GM18519 (cell line): ENCODE results near the gene OR4E2.
"Not testable (repeated sequence)": the region's sequence is repeated elsewhere in the genome, so short reads cannot be mapped to it uniquely, and the experiment has no call there.

Experiments
- ATAC-seq: cut with Tn5 transposase; IDR thresholded peaks from one replicate; pipeline ENCODE4 v1.9.1; 2021; ENCODE audit warnings: mild to moderate bottlenecking, moderate library complexity; ENCODE audit not compliant: unreplicated experiment, low FRiP score

The OR4E2 gene

DNA sequence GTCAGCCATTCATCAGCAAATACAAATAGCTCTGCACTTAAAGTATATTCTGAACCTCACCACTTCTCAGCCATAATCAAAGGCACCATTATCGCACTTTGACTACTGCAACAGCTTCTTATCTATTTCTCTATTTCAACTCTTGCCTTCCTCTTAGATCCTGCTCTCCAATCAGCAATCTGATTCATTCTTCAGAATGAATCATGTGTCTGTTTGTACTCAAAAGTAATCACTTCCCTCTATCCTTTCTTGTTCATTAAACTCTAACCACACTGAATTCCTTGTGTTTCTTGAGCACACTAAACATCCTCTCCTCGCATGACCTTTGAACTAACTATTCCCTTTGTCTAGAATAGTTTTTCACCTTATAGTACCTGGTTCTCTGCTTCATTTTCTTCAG lies 32.8 kb downstream of the OR4E2 start:
- ATAC-seq, result no peak

DNA sequence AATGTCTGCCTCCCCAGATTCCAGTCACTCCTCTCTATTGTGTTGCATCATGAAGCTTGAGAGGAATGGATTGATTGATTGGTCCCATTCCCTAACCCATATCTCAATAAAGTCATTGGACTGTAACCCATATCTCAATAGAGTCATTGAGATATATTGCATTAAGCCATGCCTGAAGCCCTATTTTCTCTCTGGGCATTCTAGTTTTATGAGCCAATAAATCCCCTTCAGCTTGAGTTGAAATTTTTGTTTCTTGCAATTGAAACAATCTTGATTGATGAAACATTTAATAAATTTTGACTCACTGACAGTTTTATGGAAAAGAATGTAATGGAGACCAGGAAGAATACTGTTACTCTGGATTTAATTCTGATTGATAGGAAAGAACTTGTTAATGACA lies 40.8 kb downstream of the OR4E2 start:
- ATAC-seq, result no peak

DNA sequence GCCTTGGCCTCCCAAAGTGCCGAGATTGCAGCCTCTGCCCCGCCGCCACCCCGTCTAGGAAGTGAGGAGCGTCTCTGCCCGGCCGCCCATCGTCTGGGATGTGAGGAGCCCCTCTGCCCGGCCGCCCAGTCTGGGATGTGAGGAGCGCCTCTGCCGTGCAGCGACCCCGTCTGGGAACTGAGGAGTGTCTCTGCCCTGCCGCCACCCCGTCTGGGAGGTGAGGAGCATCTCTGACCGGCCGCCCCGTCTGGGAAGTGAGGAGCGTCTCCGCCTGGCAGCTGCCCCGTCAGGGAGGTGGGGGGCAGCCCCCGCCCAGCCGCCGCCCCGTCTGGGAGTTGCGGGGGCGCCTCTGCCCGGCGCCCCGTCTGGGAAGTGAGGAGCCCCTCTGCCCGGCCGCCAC lies 44.0 kb downstream of the OR4E2 start:
- ATAC-seq, result not testable (repeated sequence)

DNA sequence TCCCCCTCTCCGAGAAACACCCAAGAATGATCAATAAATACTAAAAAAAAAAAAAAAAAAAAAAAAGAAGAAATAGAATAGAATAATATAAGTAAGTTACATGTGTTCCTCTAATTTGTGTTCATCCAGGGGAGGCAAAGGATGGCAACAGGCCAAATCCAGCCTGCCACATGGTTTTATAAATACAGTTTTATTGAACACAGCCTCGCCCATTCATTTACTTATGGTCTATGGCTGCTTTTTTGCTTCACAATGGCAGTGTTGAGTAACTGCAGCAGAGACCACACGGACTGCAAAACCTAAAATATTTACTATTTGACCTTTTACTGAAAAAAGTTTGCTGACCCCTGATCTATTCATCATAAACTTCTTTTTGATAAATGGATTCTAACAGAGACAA lies 44.9 kb downstream of the OR4E2 start:
- ATAC-seq, result not testable (repeated sequence)

DNA sequence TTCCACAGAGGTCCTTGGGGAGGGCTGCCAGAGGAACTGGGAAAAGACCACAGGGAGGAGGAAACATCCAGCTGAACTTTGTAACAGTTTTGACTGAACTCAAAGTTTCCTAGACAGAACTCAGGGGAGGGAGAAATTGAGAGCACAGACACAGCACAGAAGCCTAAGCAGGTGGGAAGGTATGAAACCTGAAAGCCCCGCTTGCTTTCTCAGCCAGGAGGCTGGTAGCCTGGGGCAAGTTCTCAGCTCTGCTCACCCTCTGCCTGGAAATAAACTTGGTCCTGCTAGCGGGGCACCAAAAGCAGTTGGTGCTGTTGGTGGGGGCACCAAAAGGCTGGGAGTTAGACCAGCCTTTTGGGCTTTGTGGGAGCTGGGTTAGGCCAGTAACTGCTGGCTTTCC lies 45.9 kb downstream of the OR4E2 start:
- no peak for ATAC-seq

DNA sequence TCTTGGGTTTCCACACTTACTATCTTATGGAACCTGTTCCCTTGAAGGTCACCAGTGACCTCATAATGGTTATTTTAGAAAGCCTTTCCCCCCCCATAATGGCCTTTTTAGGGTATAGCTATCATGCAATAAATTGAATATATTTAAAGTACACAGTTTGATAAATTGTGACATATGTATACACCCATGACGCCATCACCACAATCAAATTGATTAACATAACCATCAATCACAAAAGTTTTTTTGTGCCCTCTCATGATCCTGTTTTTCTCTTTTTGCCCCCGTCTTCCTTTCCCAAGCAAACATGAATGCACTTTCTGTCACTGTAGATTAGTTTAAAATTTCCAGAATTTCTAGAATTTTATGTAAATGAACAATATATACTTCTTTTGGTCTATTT lies 48.7 kb downstream of the OR4E2 start:
- ATAC-seq, result no peak

DNA sequence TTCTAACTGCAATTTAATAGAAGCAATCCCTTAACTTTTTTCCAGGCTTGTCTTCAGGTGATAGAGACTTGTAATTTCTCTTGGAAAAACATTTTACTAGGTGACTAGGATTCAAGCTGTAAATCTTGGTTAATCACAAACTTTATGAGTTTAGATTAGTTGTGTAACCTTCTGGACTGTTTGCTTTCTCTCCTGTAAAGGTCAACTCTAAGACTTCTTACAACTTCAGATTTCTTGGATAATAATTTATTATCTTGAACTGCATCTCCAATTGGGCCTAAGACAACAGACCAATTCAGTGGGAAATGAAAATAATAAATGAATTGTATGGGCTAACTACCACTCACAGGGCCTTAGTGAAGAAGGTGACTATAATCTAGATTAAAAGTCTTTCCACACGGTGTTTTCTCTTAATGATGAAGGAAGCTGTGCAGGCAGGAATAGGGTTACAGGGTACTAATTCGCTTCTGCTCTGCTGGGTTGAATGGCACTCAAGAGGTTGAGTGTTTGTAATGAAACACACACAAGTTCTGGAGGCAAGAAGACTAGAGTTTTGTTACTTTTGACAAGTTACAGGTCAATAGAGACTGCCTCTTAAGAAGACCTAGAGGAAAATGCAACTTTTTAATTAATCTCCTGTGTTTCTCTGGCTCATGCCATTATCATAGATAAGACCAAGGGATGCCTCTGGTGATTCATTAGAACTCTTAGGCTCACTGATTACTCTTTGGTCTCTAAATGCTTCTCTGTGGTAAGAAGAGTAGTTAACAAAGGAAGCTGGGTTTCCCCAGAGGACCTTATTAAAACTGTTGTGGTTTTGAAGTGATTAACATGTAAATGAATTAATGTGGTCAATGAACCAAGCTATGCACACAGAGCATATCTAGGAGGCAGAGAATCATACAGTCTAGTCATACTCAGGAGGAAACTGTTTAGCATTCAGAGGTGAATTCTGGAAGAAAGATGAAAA lies 50.0 kb downstream of the OR4E2 start:
- ATAC-seq, result no peak

DNA sequence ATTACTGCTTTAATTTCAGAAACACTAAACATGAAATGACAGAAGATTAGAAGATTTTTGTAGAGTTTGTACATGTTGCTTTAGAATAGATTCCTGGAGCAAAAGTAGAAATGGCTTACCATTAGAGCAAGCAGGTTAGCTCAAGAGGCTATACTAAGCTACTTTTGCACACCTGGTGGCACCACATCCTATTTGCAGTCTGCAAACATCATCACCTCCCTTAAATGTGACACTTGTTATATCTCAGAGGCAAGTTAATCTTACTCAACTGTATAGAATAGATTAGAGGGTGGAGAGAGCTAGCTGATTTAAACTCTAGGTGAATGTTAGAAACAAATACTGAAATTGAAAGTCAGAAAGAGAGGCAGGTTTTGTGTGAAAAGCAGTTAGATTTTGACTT lies 50.7 kb downstream of the OR4E2 start:
- no peak for ATAC-seq

DNA sequence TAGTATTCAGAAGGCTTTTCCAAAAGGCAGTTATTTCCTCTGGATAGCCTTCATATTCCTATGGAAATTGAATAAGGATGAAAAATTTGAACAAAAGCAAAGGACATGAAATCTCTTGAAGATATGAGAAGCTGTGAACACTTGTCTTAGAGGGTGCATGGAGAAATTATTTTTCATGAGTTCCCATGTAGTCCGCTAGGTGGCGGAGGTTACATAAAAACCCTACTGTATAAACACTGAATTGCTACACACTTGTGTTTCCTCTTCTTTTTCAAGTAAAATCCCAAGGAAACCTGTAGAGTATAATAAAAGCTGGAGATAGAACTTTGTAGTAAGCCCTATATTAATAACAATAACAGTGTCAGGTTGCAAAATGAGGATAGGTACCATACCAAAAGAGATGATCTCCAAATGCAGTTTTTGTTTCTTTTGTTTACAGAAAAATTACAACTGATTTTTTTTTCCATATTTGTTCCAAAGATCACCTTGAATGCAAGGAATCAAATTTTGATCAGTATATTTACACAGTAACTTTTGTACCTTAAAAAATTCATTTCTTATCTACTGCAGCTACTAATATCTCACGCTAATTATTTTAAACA lies 57.8 kb downstream of the OR4E2 start:
- ATAC-seq, result no peak

DNA sequence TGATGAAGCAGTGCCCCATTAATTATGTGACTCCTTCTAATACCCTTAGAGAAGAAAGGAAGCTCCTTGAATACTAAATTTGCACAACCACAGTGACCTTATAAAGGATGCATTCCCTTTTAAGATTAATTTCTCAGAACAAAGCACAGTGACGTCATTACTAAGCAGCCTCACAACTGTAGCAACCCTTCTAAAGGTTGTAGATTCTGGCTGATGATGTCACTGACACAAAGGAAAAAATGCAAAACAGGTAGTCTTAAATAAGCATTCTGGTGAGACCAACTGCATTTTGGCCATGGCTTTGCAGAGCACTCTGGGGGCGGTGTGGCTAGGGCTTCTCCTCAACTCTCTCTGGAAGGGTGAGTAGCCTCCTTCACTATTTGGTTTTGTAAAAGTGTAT lies 58.4 kb downstream of the OR4E2 start:
- ATAC-seq, result no peak

DNA sequence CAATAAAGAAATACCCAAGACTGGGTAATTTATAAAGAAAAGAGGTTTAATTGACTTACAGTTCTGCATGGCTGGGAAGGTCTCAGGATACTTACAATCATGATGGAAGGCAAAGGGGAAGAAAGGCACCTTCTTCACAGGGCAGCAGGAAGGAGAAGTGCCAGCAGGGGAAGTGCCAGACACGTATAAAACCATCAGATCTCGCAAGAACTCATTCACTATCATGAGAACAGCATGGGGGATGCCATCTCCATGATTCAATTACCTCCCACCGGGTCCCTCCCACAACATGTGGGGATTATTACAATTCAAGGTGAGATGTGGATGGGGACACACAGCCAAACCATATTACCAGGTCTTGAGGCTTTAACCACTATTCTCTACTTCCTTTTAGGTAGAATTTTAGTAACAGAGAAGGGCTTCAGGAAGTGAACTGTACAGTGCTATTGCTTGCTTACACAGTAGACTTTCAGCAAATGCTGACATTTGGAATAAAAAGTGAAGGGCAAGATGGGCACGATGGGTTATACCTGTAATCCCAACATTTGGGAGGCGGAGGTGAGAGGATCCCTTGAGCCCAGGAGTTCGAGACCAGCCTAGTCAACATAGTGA lies 60.8 kb downstream of the OR4E2 start:
- no peak for ATAC-seq
